GM12801 (cell line): ENCODE measurements around the gene GNG2.

Experiments used
- CTCF ChIP-seq: IDR thresholded peaks from one replicate; pipeline ENCODE4 v1.5.1; 2011; ENCODE audit warnings: control low read depth; ENCODE audit not compliant: insufficient read length; ENCODE audit errors: extremely low read depth

Gene GNG2

GRCh38 chr14:52006361-52006760 is 145.9 kb downstream of the GNG2 start:
- TF ChIP-seq CTCF, result no peak

DNA sequence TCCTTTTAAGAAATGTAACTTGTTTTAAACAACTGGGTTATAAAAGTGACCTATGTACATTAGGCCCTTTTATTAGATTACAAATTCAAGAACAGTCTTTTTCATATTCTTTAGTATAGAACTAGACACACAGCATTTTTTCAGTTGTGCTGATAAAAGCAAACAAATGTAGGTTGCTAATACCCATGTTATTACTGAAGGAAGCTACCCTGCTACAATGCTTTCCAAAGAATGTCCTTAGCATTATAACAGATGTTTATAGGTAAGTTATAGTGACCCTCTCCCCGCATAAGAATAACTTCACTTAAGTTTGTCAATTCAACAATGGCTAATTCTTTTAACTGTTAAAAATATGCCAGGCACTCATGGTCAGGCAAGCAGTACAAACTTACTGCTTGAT is 146.8 kb downstream of the GNG2 start:
- no peak for TF ChIP-seq CTCF

GRCh38 chr14:52007637-52008036 is 147.2 kb downstream of the GNG2 start:
- TF ChIP-seq CTCF, result no peak

- TF ChIP-seq CTCF, result no peak
Measured at GRCh38 chr14:52008136-52008535, 147.7 kb downstream of the GNG2 start.

GRCh38 chr14:52010173-52010693 is 149.8 kb downstream of the GNG2 start:
- TF ChIP-seq CTCF, result no peak

DNA sequence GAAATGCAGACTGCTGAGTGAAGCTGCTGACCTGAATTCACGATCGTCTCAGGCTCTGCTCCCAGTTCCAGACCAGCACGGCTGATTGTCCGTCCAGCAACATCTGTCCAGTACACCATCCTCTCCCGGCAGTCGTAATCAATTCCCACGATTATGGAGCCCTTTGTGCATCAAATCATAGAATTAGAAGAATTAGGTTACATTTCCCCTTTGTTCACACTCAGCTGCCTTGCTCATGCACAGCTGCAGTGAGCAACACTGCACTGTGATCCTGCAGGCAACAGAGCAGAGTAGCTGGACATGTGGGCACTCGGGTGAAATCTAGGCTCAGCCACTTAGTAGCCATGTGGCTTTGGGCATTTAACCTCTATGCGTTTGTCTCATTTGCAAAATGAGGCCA is 151.1 kb downstream of the GNG2 start:
- no peak for TF ChIP-seq CTCF

- TF ChIP-seq CTCF, result no peak
Measured at GRCh38 chr14:52012635-52013034, 152.2 kb downstream of the GNG2 start.
